Stimulated activated CD8-positive, alpha-beta memory T cell treated with anti-CD3 and anti-CD28 coated beads, Interleukin-4, amount 100 ng/mL, for 4 hours (primary cell): ENCODE results near the gene CYB561D1.

ENCODE experiments used
- DNase-seq, 2 donors: peaks; one replicate each; pipeline ENCODE4 v3.0.0-alpha.2; 2020; ENCODE audit warnings: low read depth in 2 of 2, low spot score in 1 of 2

The CYB561D1 gene

DNA sequence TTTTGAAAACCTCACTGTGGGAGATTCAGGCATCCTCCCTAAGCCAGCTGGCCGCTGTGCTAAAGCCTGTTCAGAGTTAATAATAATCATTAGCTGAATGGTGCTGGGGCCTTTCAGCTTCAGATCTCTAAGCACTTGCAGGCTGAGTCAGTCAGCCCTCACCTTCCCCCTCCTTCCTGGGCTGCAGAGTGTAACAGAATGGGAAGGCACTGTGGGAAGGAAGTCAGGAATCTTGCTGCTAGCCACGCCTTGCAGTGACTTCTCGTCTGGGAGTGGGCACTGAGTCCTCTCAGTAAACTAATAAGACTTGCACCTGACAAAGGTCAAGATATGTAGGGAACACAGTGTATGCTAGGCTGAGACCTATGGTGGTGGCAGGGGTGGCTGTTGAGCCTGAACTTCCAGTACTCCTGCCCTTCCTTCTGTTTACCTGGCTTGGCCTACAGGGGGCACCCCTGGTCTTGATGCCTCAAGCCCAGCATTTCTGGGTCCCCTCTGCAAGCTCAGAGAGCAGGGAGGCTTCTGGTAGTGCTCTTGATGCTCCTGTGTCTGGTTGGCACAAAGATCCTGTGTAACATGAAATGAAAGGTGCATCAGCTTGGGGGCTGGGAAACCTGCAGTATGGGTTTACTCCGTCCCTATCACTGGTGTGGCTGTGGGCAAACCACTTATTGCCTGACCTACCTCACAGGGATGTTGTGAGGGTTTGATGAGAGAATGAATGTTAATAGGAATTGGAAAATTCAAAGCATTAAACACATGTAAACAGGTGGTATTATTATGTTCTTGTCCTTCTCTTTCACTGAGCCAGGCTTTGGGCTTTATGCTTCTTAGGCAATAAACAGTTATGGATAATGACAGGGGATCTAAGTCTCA, 6.0 kb downstream of the CYB561D1 start:
- no peak for DNase-seq

DNA sequence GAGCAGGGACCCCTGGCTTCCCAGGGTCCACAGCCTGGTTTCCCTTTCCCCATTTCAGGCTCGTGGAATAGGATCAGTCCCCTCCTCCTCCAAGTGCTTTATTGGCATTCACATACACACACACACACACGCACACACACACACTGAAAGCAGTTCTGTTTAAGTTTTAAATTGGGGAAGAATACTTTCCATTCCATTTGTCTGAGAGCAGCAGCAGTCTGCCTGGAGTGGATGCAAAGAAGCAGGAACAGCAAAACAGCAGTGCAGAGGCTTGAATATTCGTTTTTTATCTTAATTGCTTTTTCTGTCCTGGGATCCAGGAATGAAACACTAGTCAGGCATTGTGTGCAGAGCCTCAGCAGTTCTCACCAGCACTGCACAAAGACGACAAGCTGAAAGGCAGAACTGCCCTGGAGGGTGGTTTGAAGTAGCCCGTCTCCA, 7.1 kb downstream of the CYB561D1 start:
- DNase-seq, result no peak

DNA sequence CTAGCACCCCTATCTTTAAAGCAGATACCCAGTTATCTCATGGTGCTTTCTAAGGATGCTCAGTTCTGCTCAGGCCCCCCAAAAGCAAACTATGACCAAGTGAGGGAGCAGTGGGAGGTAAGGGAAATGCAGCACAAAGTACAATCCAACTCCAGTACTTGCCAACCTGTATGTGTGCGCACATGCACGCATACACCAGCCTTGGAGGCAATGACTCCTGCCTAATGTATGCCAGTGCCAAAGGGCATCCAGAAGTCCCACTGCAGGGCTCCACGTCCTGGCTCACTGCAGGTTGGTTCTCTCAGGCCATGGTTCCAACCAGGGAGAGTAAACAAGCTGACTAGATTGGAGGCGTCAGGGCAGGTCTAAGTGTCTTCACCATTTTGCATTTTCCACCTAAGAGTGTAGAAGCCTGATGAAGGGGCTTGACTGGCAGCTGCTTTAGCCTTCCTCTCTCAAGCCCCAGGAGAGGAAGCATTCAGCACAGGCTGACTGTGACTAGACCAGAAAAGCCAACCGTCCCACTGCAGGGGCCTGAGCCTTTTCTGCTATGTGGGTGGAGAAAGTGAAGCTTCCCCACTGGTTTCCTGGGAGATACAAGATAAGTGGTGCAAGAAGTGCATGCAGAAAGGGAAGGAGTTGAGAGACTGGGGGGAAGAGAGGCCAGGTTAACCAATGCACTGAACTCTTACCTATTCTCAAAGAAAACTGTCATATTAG, 7.9 kb downstream of the CYB561D1 start:
- DNase-seq, result no peak

DNA sequence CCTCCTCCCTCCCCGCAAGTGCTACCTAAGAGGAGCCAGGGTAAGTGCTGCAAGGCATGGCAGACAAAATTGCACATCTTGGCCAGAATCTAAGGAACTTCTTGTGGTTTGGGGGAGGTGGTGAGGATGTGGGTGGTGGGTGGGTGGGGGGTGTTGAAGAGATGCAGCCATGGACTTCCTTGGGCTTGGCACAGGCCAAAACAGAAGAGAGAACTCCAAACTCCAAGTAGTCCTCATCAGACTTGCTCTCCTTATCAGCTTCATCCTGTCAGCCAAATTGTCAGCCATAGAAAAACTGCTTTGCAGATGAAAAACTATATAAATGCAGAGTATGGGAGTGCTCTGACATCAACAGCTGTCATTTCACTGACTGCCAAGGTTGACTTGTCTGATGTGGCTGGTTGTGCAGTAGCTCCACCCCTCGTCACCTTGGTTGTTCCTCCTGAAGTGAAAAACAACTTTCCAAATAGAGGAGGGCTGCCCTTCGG, 8.5 kb downstream of the CYB561D1 start:
- DNase-seq, result no peak

GRCh38 chr1:109503935-109504334, 10.0 kb downstream of the CYB561D1 start:
- DNase-seq, result no peak

GRCh38 chr1:109504974-109505373, 11.1 kb downstream of the CYB561D1 start:
- DNase-seq, result no peak

DNA sequence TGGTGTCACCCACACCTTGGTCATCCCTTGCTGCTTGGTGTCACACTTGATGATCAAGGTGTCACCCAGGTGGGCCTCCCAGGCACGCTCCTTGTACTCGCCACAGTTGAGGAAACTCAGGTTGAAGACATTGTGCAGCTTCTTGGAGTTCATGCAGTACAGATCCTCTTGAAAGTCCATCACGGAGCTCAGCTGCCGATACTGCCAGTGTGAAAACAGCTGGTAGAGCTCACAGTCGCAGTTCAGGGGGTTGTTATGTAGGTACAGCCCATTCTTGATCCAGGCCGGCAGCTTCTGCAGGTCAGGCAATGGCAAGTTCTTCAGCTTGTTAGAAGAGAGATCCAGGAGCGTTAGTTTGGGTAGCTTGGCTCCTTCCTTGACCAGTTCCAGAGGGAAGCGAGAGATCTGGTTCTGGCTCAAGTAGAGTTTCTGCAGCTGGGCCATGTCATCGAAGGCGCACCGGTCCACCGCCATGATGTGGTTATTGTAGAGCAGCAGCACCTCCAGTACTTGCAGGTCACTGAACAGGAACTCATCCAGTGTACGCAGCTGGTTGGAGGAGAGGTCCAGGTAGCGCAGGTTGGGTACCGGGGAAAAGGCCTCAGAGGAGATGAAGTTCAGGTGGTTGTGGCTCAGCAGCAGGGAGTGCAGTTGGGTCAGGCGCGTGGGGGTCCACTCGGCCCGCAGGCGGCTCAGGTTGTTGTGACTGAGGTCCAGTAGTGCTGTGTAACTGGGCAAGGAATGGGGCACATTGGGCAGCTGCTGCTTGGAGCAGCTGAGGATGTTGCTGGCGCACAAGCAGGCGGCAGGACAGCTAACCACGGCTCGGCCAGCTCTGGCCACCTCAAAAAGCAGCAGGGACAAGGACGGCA, 14.3 kb downstream of the CYB561D1 start:
- no peak for DNase-seq

GRCh38 chr1:109508873-109509175, 14.9 kb downstream of the CYB561D1 start:
- no peak for DNase-seq

- DNase-seq, result peak in 1 of 2 donors; percentile 37
Measured at GRCh38 chr1:109509176-109510134, 15.6 kb downstream of the CYB561D1 start, which contains the start of gene AMIGO1. Gene AMIGO1, minus strand, starts transcription at chr1:109509727. Its CDS starts 815 bp downstream, at chr1:109508912.

GRCh38 chr1:109513110-109513710, 19.3 kb downstream of the CYB561D1 start:
- DNase-seq, result no peak

- DNase-seq, result no peak
Measured at GRCh38 chr1:109514846-109515245, 21.0 kb downstream of the CYB561D1 start.

DNA sequence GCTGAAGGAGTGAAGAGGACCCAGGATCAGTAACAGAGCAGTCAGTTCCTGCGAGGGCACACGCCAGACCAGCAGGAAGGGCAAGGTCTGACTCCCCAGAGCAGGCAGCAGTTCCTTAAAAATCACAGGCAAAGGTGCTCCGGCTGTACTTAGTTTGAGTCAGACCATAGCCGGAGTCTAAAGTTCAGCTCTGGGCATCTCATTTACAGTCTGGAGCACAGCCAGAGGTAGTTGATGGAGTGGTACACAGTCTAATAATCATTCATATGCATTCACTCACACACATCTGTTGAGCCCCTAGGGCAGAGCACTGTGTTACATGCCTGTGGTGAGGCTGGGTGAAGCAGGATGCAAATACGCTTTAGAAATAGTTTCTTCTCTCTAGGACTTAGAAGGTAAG, 23.0 kb downstream of the CYB561D1 start:
- DNase-seq, result no peak

DNA sequence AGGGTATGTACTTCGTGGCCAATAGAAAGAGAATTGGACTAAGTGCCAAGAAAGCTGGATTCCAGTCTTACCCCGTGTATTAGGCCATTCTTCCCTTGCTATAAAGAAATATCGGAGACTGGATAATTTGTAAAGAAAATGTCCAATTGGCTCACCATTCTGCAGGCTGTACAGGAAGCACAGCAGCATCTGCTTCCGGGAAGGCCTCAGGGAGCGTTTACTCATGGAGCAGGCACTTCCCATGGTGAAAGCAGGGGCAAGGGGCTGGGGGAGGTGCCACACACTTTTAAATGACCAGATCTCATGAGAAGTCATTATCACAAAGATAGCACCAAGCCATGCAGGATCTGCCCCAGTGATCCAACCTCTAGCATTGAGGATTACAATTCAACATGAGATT, 23.4 kb downstream of the CYB561D1 start:
- no peak for DNase-seq

DNA sequence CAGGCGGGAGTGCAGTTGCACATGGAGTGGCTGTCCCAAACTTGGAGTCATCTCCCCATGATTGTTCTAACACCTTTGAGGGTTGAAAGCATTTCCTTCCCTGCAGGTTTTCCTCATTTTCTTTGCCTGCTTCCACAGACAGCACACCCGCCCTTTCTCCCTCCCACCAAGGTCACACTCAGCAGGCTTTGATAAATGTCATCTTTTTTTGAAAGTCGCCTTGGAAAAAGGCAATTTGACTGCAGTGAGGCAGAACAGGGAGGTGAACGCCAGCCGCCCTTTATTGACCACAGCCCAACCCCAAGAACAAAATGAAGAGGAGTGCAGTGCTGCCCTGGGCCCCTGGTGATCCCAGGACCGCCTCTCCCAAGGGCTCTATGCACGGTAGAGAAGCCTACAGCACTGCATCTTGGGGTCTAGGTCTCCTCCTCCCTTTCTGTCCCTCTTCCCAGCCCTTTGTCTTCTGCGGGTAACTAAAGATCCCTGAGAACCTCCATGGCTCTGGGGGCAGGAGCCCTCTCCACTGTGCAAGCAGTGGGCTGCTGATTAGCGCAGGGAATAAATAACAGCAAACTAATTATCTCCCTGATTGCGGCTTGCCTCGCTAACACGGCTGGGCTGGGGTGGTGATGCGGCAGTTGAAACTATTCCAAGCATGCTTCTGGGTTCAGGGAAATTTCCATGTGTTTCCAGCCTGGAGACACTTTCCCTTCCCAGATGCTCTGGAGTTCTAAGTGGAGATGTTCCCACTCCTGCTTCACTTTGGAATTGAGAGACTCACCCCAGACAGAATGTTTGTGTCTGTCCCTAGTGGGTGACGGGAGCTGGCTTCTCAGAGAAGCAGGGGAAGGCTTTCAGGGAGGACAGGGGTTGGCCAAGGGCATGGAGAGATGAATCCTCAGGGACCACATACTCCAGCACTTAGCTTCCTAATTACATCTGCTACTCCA, 27.4 kb downstream of the CYB561D1 start:
- no peak for DNase-seq

- no peak for DNase-seq
Measured at GRCh38 chr1:109522026-109522425, 28.1 kb downstream of the CYB561D1 start.

GRCh38 chr1:109523706-109524105, 29.8 kb downstream of the CYB561D1 start:
- DNase-seq, result no peak

GRCh38 chr1:109527098-109527811, 33.4 kb downstream of the CYB561D1 start:
- DNase-seq, result no peak
